Activated naive CD4-positive, alpha-beta T cell treated with anti-CD3 and anti-CD28 coated beads, Interleukin-2, amount 50 U/mL, for 24 hours (primary cell): Measurements from ENCODE around the gene CBFA2T3.

Experiments
- H3K27ac Mint-ChIP-seq: one replicate; pipeline ENCODE4 v1.8.0; 2021; ENCODE audit warnings: mild to moderate bottlenecking, mixed read lengths
- H3K27me3 Mint-ChIP-seq: one replicate; pipeline ENCODE4 v1.8.0; 2021; ENCODE audit warnings: mixed read lengths
- H3K36me3 Mint-ChIP-seq: one replicate; pipeline ENCODE4 v1.8.0; 2021; ENCODE audit warnings: mixed read lengths
- H3K4me1 Mint-ChIP-seq: one replicate; pipeline ENCODE4 v1.8.0; 2021; ENCODE audit warnings: mixed read lengths
- H3K4me3 Mint-ChIP-seq: one replicate; pipeline ENCODE4 v1.8.0; 2021; ENCODE audit warnings: mild to moderate bottlenecking, mixed read lengths
- H3K9me3 Mint-ChIP-seq: one replicate; pipeline ENCODE4 v1.8.0; 2021; ENCODE audit warnings: mixed read lengths

The CBFA2T3 gene

DNA sequence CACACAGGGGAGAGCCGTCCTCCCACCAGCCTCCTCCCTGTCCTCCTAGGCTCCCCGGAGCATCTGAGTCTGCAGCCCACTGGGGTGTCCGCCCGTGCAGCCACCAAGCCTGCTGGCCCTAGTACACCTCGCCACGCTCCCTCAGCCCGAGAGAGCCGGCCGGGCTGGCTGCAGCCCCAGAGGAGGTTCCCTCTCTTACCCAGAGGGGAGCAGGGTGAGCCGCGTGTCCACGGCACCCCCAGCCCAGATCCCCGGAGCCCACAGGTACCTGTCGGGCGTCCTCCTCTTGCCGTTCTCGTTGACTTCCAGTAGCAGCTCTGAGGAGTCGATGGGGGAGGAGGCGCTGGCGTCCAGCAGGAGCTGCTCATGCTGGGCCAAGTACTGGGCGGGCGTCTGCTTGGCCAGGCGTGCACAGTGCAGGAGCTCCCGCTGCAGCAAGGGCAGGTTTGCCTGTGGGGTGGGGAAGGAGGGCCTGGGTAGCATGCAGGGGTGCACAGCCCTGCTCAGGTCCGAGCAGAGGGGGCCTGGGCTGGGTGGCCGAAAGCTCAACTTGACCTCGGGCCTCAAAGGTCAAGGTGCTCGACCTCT, 91.2 kb downstream of the CBFA2T3 start:
- Mint-ChIP-seq H3K27me3 (no peaks in the 10 kb centered on the region), H3K4me1 (peaks cover 3% of the 10 kb centered on the region), H3K4me3 (no peak overlapping the region), H3K36me3 (no peaks in the 10 kb centered on the region), H3K9me3 (no peaks in the 10 kb centered on the region), H3K27ac (no peak overlapping the region)

GRCh38 chr16:88884569-88885271, 92.3 kb downstream of the CBFA2T3 start:
- Mint-ChIP-seq H3K27me3 (no peaks in the 10 kb centered on the region), H3K4me3 (no peak overlapping the region), H3K4me1 (peaks cover 3% of the 10 kb centered on the region), H3K27ac (no peak overlapping the region), H3K9me3 (no peaks in the 10 kb centered on the region), H3K36me3 (no peaks in the 10 kb centered on the region)

GRCh38 chr16:88883946-88884345, 93.1 kb downstream of the CBFA2T3 start:
- Mint-ChIP-seq H3K4me1 (peaks cover 3% of the 10 kb centered on the region), H3K36me3 (no peaks in the 10 kb centered on the region), H3K27ac (no peak overlapping the region), H3K9me3 (no peaks in the 10 kb centered on the region), H3K27me3 (no peaks in the 10 kb centered on the region), H3K4me3 (no peak overlapping the region)

DNA sequence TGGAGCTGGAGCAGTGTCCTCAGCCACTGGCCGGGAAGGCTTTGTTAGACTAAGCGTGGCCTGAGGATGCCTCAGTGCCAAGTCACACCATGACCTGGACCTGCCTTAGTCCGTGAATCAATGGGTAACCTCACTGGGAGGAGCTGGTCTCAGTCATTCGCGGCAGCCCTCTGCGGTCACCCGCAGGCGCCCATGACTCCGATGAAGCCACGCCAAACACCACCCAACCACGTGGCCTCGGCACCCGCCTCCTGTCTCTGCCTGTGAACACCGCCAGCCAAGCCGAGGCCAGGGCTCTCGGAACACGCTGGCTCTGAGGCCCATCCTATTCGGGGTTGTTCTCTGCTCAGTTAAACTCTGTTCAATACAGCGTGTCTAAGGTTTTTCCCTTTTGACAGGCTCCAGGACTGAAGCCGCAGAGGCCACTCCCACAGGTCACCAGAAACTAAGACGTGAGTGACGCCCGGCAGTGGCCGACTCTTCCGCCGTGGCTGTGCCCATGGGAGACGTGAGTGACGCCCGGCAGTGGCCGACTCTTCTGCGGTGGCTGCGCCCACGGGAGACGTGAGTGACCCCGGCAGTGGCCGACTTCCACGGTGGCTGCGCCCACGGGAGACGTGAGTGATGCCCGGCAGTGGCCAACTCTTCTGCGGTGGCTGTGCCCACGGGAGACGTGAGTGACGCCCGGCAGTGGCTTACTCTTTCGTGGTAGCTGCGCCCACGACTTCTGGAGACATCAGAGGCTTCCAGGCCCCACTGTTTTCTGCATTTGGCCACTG, 93.7 kb downstream of the CBFA2T3 start:
- H3K4me1 Mint-ChIP-seq: peaks cover 3% of the 10 kb centered on the region
- H3K36me3 Mint-ChIP-seq: no peaks in the 10 kb centered on the region
- no peaks in the 10 kb centered on the region for H3K27me3 Mint-ChIP-seq
- no peaks in the 10 kb centered on the region for H3K9me3 Mint-ChIP-seq
- H3K4me3 Mint-ChIP-seq: no peak overlapping the region
- no peak overlapping the region for H3K27ac Mint-ChIP-seq

GRCh38 chr16:88882358-88883030, 94.5 kb downstream of the CBFA2T3 start:
- peak overlapping the region; percentile 86 for H3K27ac Mint-ChIP-seq
- no peaks in the 10 kb centered on the region for H3K36me3 Mint-ChIP-seq
- H3K4me1 Mint-ChIP-seq: peaks cover 3% of the 10 kb centered on the region
- no peak overlapping the region for H3K4me3 Mint-ChIP-seq
- H3K9me3 Mint-ChIP-seq: no peaks in the 10 kb centered on the region
- no peaks in the 10 kb centered on the region for H3K27me3 Mint-ChIP-seq

DNA sequence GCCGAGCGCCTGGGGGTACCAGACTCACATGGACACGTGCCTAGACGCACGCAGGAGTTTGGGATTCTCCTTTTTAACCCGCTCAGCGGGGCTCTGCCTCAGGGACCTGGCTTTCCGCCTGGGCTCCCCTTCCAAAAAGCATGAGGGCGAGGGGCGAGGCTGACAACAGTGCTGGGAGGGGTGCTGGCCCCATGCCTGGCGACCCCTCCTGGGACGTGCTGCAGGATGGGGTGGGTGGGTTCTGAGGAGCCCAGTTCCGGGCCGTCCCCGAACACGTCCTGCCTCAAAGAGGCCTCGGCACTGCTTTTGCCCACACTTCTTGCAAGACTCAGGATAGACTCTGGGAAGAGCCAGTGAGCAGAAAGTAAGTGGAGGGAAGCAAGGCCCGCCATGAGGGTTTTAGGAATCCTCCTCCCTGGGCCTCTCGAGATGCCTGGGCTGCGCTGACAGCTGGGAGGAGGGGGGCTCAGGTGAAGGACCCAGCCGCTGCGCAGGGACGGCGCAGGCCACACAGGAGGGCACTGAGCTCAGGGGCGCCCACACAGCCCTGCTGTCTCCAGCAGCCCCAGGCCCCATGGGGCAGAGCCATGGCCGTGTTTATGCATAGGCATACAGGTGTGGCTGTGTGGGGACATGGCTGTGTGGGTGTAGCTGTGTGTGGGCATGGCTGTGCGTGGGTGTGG, 95.2 kb downstream of the CBFA2T3 start:
- Mint-ChIP-seq H3K4me1 (peaks cover 3% of the 10 kb centered on the region), H3K36me3 (no peaks in the 10 kb centered on the region), H3K9me3 (no peaks in the 10 kb centered on the region), H3K4me3 (no peak overlapping the region), H3K27me3 (no peaks in the 10 kb centered on the region), H3K27ac (peak overlapping the region; percentile 86)

GRCh38 chr16:88881007-88881615, 95.9 kb downstream of the CBFA2T3 start:
- Mint-ChIP-seq H3K9me3 (no peaks in the 10 kb centered on the region), H3K27ac (no peak overlapping the region), H3K4me3 (no peak overlapping the region), H3K4me1 (peaks cover 3% of the 10 kb centered on the region), H3K27me3 (no peaks in the 10 kb centered on the region), H3K36me3 (no peaks in the 10 kb centered on the region)

- H3K4me3 Mint-ChIP-seq: no peak overlapping the region
- peaks cover 3% of the 10 kb centered on the region for H3K4me1 Mint-ChIP-seq
- peak overlapping the region; percentile 31 for H3K27ac Mint-ChIP-seq
- H3K36me3 Mint-ChIP-seq: no peaks in the 10 kb centered on the region
- no peaks in the 10 kb centered on the region for H3K9me3 Mint-ChIP-seq
- no peaks in the 10 kb centered on the region for H3K27me3 Mint-ChIP-seq
Observed at GRCh38 chr16:88880226-88881006, 96.6 kb downstream of the CBFA2T3 start.

- H3K36me3 Mint-ChIP-seq: no peaks in the 10 kb centered on the region
- peaks cover 3% of the 10 kb centered on the region for H3K4me1 Mint-ChIP-seq
- no peaks in the 10 kb centered on the region for H3K9me3 Mint-ChIP-seq
- H3K27me3 Mint-ChIP-seq: no peaks in the 10 kb centered on the region
- no peak overlapping the region for H3K4me3 Mint-ChIP-seq
- no peak overlapping the region for H3K27ac Mint-ChIP-seq
Observed at GRCh38 chr16:88879788-88880055, 97.3 kb downstream of the CBFA2T3 start.

DNA sequence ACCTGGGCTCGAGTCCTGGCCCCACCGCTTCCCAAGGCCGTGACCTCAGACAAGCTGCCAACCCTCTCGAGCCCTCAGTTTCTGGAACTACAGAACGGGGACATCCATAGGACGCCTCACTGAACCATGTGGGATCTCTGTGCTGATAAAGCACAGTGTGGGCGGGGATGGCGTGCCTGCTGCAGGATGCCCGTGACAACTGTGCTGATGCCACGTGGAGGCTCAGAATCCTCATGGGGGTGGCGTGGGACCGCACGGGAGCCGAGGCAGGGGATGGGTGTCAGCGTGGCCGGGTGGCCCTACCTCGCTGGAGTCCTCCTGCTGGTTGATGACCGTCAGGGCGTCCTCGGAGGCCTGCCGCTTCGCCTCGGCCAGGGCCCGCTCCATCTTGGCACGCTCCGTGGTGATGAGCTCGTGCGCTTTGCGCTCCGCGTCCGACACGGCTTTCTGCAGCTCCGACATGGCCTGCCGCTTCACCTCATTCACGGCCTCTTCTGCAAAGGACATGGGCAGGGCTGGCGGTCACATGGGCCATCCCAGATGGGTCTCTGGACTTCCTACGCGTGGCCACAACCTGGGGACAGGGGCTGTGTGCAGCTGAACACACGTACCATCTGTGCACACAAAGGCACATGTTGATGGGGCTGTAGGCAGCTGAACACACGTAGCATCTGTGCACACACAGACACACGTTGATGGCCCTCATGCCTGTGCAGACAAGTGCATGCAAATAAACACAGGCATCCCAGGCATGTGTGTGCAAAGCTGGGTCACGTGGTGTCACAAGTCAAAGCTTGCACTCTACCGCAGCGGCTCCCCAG, 97.8 kb downstream of the CBFA2T3 start:
- Mint-ChIP-seq H3K4me1 (peaks cover 3% of the 10 kb centered on the region), H3K36me3 (no peaks in the 10 kb centered on the region), H3K4me3 (no peak overlapping the region), H3K27me3 (no peaks in the 10 kb centered on the region), H3K27ac (no peak overlapping the region), H3K9me3 (no peaks in the 10 kb centered on the region)

GRCh38 chr16:88878356-88878755, 98.7 kb downstream of the CBFA2T3 start:
- H3K4me3 Mint-ChIP-seq: no peak overlapping the region
- H3K4me1 Mint-ChIP-seq: peaks cover 2% of the 10 kb centered on the region

DNA sequence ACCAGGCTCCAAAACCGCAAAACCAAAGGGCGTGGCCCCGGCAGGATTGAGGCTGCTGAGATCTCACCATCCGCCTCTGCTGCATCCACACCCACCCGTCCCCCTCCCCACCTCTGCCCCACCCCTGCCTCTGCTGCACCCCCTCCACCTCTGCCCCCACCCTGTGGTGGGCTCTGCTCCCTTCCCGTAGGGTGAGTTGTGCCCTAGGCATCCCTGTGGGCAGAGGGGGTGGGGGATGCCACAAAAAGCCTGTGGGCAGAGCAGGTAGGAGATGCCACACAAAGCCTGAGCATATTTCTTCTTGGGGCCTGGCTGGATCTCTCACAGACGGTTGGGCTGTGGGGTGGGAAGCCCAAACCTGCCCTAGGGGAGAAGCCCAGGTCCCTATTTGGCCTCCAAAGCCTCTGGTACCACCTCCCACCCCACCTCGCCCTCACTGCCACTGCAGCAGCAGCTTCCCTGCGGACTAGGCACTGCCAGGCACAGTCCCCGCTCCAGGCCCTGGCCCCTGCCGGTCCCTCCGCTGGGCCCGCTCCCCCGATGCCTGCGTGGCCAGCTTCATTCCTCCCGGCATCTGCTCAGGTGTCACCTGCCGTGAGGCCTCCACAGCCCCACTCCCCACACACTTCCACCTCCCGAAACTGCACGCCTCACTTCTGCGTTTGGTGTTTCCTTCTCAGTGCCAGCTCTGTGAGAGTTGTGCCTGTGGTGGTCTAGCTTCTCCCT, 99.3 kb downstream of the CBFA2T3 start:
- no peak overlapping the region for H3K27ac Mint-ChIP-seq
- H3K27me3 Mint-ChIP-seq: no peaks in the 10 kb centered on the region

More at GRCh38 chr16:88878356-88878755, 98.7 kb downstream of the CBFA2T3 start:
- Mint-ChIP-seq H3K27ac (no peak overlapping the region), H3K36me3 (no peaks in the 10 kb centered on the region), H3K9me3 (no peaks in the 10 kb centered on the region), H3K27me3 (no peaks in the 10 kb centered on the region)

GRCh38 chr16:88876942-88877526, 100.0 kb downstream of the CBFA2T3 start:
- Mint-ChIP-seq H3K27me3 (no peaks in the 10 kb centered on the region), H3K27ac (no peak overlapping the region), H3K36me3 (no peaks in the 10 kb centered on the region), H3K9me3 (no peaks in the 10 kb centered on the region), H3K4me1 (no peaks in the 10 kb centered on the region), H3K4me3 (no peak overlapping the region)

More for the DNA sequence above, 99.3 kb downstream of the CBFA2T3 start:
- Mint-ChIP-seq H3K4me1 (no peaks in the 10 kb centered on the region), H3K9me3 (no peaks in the 10 kb centered on the region), H3K4me3 (no peak overlapping the region), H3K36me3 (no peaks in the 10 kb centered on the region)
